H9 (cell line): ENCODE measurements around the gene ME3. TPM values are rescaled to one million over a fixed set of nuclear protein-coding genes. Genes with fewer than 3 reads are reported as not detected.

Experiments
- DNase-seq: peaks from one replicate; pipeline ENCODE4 v3.0.0-alpha.2; 2017
- H2AFZ ChIP-seq: one replicate; pipeline ENCODE4 v1.6.1; 2013; ENCODE audit warnings: mild to moderate bottlenecking, low read length, control low read depth, moderate library complexity
- H2AK5ac ChIP-seq: 2 replicates; pipeline ENCODE4 v1.6.1; 2013; ENCODE audit warnings: low read length, control low read depth, mixed read lengths; ENCODE audit not compliant: insufficient read length
- H2BK120ac ChIP-seq: one replicate; pipeline ENCODE4 v1.6.1; 2013; ENCODE audit warnings: low read depth, mild to moderate bottlenecking, low read length, control low read depth, inconsistent platforms; ENCODE audit not compliant: poor library complexity, severe bottlenecking
- H2BK12ac ChIP-seq: 2 replicates; pipeline ENCODE4 v1.6.1; 2013; ENCODE audit warnings: low read length, control low read depth, mixed read lengths, low read depth; ENCODE audit not compliant: insufficient read length
- H2BK15ac ChIP-seq: 2 replicates; pipeline ENCODE4 v1.6.1; 2013; ENCODE audit warnings: low read depth, low read length, control low read depth
- H2BK20ac ChIP-seq: one replicate; pipeline ENCODE4 v1.6.1; 2013; ENCODE audit warnings: low read depth, mild to moderate bottlenecking, low read length, control low read depth, inconsistent platforms; ENCODE audit not compliant: poor library complexity, severe bottlenecking
- H2BK5ac ChIP-seq: 2 replicates; pipeline ENCODE4 v1.6.1; 2013; ENCODE audit warnings: low read length, control low read depth, mixed read lengths; ENCODE audit not compliant: insufficient read length
- H3K14ac ChIP-seq: 2 replicates; pipeline ENCODE4 v1.6.1; 2013; ENCODE audit warnings: low read length, control low read depth; ENCODE audit not compliant: insufficient read depth
- H3K18ac ChIP-seq: 2 replicates; pipeline ENCODE4 v1.6.1; 2013; ENCODE audit warnings: low read depth, mild to moderate bottlenecking, mixed read lengths, low read length, control low read depth; ENCODE audit not compliant: insufficient read length
- H3K23ac ChIP-seq: 2 replicates; pipeline ENCODE4 v1.6.1; 2013; ENCODE audit warnings: low read length, control low read depth, mixed read lengths, low read depth; ENCODE audit not compliant: insufficient read length
- H3K23me2 ChIP-seq: 2 replicates; pipeline ENCODE4 v1.6.1; 2013; ENCODE audit warnings: low read depth, mild to moderate bottlenecking, mixed read lengths, low read length, control low read depth; ENCODE audit not compliant: insufficient read length, poor library complexity, severe bottlenecking
- H3K27ac ChIP-seq: 2 replicates; pipeline ENCODE4 v1.5.1; 2013; ENCODE audit warnings: low read length, control low read depth, mixed read lengths, low read depth; ENCODE audit not compliant: insufficient read length
- H3K27me3 ChIP-seq: 2 replicates; pipeline ENCODE4 v1.6.1; 2013; ENCODE audit warnings: low read length, control low read depth, inconsistent platforms; ENCODE audit not compliant: insufficient read depth
- H3K4ac ChIP-seq: 2 replicates; pipeline ENCODE4 v1.6.1; 2013; ENCODE audit warnings: low read depth, mild to moderate bottlenecking, control low read depth, inconsistent platforms, low read length, moderate library complexity
- H3K4me1 ChIP-seq: 2 replicates; pipeline ENCODE4 v1.6.1; 2013; ENCODE audit warnings: low read length, control low read depth, inconsistent platforms; ENCODE audit not compliant: insufficient read depth
- H3K4me2 ChIP-seq: 2 replicates; pipeline ENCODE4 v1.6.1; 2013; ENCODE audit warnings: low read length, control low read depth, mixed read lengths; ENCODE audit not compliant: insufficient read length, insufficient read depth
- H3K56ac ChIP-seq: 2 replicates; pipeline ENCODE4 v1.6.1; 2013; ENCODE audit warnings: low read depth, mild to moderate bottlenecking, mixed read lengths, low read length, control low read depth; ENCODE audit not compliant: insufficient read length
- H3K79me1 ChIP-seq: 2 replicates; pipeline ENCODE4 v1.6.1; 2013; ENCODE audit warnings: low read depth, mild to moderate bottlenecking, moderate library complexity, low read length, control low read depth, inconsistent platforms; ENCODE audit not compliant: insufficient read depth, poor library complexity, severe bottlenecking
- H3K79me2 ChIP-seq: 2 replicates; pipeline ENCODE4 v1.6.1; 2013; ENCODE audit warnings: low read length, control low read depth, inconsistent platforms; ENCODE audit not compliant: insufficient read depth
- H3K9ac ChIP-seq: 2 replicates; pipeline ENCODE4 v1.6.1; 2013; ENCODE audit warnings: low read length, control low read depth, mixed read lengths; ENCODE audit not compliant: insufficient read length; ENCODE audit errors: extremely low read depth
- H3K9me3 ChIP-seq: one replicate; pipeline ENCODE4 v1.6.1; 2013; ENCODE audit warnings: low read depth, low read length, inconsistent platforms; ENCODE audit not compliant: control insufficient read depth
- H3T11ph ChIP-seq: one replicate; pipeline ENCODE4 v1.6.1; 2013; ENCODE audit warnings: mild to moderate bottlenecking, low read length, control low read depth, inconsistent platforms
- H4K20me1 ChIP-seq: one replicate; pipeline ENCODE4 v1.6.1; 2013; ENCODE audit not compliant: control insufficient read depth, insufficient read length, insufficient read depth
- H4K5ac ChIP-seq: 2 replicates; pipeline ENCODE4 v1.6.1; 2013; ENCODE audit warnings: low read depth, mild to moderate bottlenecking, mixed read lengths, low read length, control low read depth; ENCODE audit not compliant: insufficient read length
- H4K8ac ChIP-seq: replicated peaks from 2 replicates; pipeline ENCODE4 v1.6.1; 2013; ENCODE audit warnings: low read length, control low read depth, mixed read lengths, low read depth; ENCODE audit not compliant: insufficient read length
- H4K91ac ChIP-seq: 2 replicates; pipeline ENCODE4 v1.6.1; 2013; ENCODE audit warnings: low read depth, mild to moderate bottlenecking, moderate library complexity, mixed read lengths, low read length, control low read depth; ENCODE audit not compliant: insufficient read length
- H3K27ac Mint-ChIP-seq, 3 experiments: 2 replicates in 2 of 3; 3 replicates in 1 of 3; pipeline ENCODE4 v1.8.0; 2020 to 2021; ENCODE audit warnings: mixed read lengths in 3 of 3, mild to moderate bottlenecking in 1 of 3, moderate library complexity in 1 of 3
- H3K27me3 Mint-ChIP-seq: 2 replicates; pipeline ENCODE4 v1.8.0; 2021; ENCODE audit warnings: low read depth, mild to moderate bottlenecking, moderate library complexity, mixed read lengths
- H3K36me3 Mint-ChIP-seq, 3 experiments: 2 replicates in 2 of 3; 3 replicates in 1 of 3; pipeline ENCODE4 v1.8.0; 2020 to 2021; ENCODE audit warnings: low read depth in 3 of 3, mixed read lengths in 3 of 3; ENCODE audit not compliant: insufficient read depth in 1 of 3
- H3K4me1 Mint-ChIP-seq, 2 experiments: 2 replicates each; pipeline ENCODE4 v1.8.0; 2020; ENCODE audit warnings: mixed read lengths in 2 of 2
- H3K4me3 Mint-ChIP-seq, 2 experiments: 2 replicates in 1 of 2; 3 replicates in 1 of 2; pipeline ENCODE4 v1.8.0; 2020 to 2021; ENCODE audit warnings: mild to moderate bottlenecking in 2 of 2, mixed read lengths in 2 of 2, moderate library complexity in 1 of 2
- H3K9me3 Mint-ChIP-seq, 2 experiments: 2 replicates in 1 of 2; 3 replicates in 1 of 2; pipeline ENCODE4 v1.8.0; 2020; ENCODE audit warnings: mild to moderate bottlenecking in 2 of 2, mixed read lengths in 2 of 2, moderate library complexity in 1 of 2
- WGBS: extraction: QIAGEN DNeasy Blood & Tissue Kit; methylation state at CpG from one replicate; pipeline ENCODE4 v1.1.7; 2013; ENCODE audit warnings: missing lambda C conversion rate, low lambda C conversion rate, mixed read lengths; ENCODE audit not compliant: insufficient read length; ENCODE audit errors: extremely low coverage; 5-methylcytosine and 5-hydroxymethylcytosine counted together
- total RNA-seq: library from RNA; stranded (reverse); gene quantifications from 2 replicates; pipeline ENCODE4 v1.2.1, GENCODE V29; 2021
- TF ChIP-seq, protein P1 (sequence below): fragments of 200-600 bp; sonication (generic); conservative IDR thresholded peaks from 3 replicates; pipeline ENCODE4 v1.8.0; 2021; ENCODE audit warnings: antibody characterized with exemption, mild to moderate bottlenecking

The ME3 gene
- total RNA-seq, 1 experiment from 2014 or later, result 2.8 TPM

DNA sequence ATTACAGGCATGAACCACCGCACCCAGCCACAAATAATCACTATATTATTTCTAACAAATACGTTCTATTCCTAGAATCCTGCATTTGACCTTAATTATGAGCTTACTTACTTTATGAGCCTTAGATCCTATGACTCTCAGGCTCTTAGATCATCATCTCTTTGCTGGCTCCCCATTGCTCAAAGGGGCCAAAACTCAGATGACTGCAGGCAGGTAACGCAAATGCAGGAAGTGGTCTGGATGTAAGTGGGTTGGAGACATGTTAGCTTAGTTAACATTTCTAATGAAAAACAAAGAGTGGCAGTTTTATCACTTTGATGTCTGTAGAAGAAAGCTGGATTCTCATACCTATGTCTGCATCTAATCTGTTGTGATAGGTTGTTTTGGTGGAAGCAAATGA, 274.3 kb downstream of the ME3 start:
- Histone ChIP-seq H3K4me2 (no peak overlapping the region), H3K4me1 (peaks cover 5% of the 10 kb centered on the region; the same call in 1 of the 2 replicates), H2AK5ac (no peak overlapping the region), H4K5ac (no peak overlapping the region), H3K79me2 (no peaks in the 10 kb centered on the region), H2BK20ac (no peak overlapping the region), H4K20me1 (no peaks in the 10 kb centered on the region), H3K18ac (no peak overlapping the region), H3K56ac (no peak overlapping the region), H3K9ac (no peak overlapping the region), H3T11ph (no peak overlapping the region), H3K23ac (no peak overlapping the region), H2AFZ (no peak overlapping the region), H2BK120ac (no peak overlapping the region), H4K8ac (no peak overlapping the region), H3K79me1 (no peaks in the 10 kb centered on the region), H3K4ac (no peak overlapping the region), H2BK5ac (no peak overlapping the region), H3K27me3 (no peaks in the 10 kb centered on the region), H2BK12ac (no peak overlapping the region), H3K23me2 (no peaks in the 10 kb centered on the region), H2BK15ac (no peak overlapping the region), H3K14ac (no peak overlapping the region), H3K27ac (no peak overlapping the region), H4K91ac (no peak overlapping the region), H3K9me3 (no peaks in the 10 kb centered on the region)
- Mint-ChIP-seq H3K36me3 (no peaks in the 10 kb centered on the region), H3K9me3 (no peaks in the 10 kb centered on the region), H3K4me1 (peaks cover 14 to 15% of the 10 kb centered on the region in 2 experiments), H3K27ac (peak overlapping the region in 1 of 3 experiments; percentile 42; a peak in 1 of 7 replicates), H3K27me3 (no peaks in the 10 kb centered on the region), H3K4me3 (no peak overlapping the region)
- no peak for DNase-seq
- TF ChIP-seq, protein P1, sequence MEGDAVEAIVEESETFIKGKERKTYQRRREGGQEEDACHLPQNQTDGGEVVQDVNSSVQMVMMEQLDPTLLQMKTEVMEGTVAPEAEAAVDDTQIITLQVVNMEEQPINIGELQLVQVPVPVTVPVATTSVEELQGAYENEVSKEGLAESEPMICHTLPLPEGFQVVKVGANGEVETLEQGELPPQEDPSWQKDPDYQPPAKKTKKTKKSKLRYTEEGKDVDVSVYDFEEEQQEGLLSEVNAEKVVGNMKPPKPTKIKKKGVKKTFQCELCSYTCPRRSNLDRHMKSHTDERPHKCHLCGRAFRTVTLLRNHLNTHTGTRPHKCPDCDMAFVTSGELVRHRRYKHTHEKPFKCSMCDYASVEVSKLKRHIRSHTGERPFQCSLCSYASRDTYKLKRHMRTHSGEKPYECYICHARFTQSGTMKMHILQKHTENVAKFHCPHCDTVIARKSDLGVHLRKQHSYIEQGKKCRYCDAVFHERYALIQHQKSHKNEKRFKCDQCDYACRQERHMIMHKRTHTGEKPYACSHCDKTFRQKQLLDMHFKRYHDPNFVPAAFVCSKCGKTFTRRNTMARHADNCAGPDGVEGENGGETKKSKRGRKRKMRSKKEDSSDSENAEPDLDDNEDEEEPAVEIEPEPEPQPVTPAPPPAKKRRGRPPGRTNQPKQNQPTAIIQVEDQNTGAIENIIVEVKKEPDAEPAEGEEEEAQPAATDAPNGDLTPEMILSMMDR, result no peak
- no CpG with 5 or more reads among the region's 3 CpGs for WGBS
